K562 (cell line): ENCODE measurements around the gene CDC123. TPM values are rescaled to one million over a fixed set of nuclear protein-coding genes. Genes with fewer than 3 reads are reported as not detected.

Experiments
- ATAC-seq: fragments of 200-7000 bp; cut with Tn5 transposase; 3 replicates; pipeline ENCODE4 v1.9.1; 2020; ENCODE audit warnings: moderate library complexity
- BruUV-seq: library from RNA; stranded (reverse); fragments of 400-500 nt; replicated peaks from 2 replicates; lab custom pipeline; 2021; lab: Mats Ljungman, UMichigan
- CTCF ChIA-PET: fragments of 300-600 bp; formaldehyde crosslinking; extraction: SDS; loops from one replicate; lab custom pipeline; 2021; ENCODE audit warnings: low intra/inter-chr PET ratio; lab: Yijun Ruan, JAX
- POLR2A ChIA-PET: fragments of 300-600, 350-650 bp; sonication (Branson Sonifier 250); formaldehyde crosslinking; extraction: SDS; loops from one replicate; lab custom pipeline; 2021; ENCODE audit warnings: antibody characterized with exemption, inconsistent platforms; lab: Yijun Ruan, JAX
- DNase-seq, 4 experiments: peaks; one replicate each; pipeline versions ENCODE4 v3.0.0 to v3.0.0-alpha.2; 2011 to 2018; ENCODE audit warnings: low spot score in 3 of 4, mixed read lengths in 3 of 4; ENCODE audit errors: extremely low read depth in 1 of 4
- FAIRE-seq: peaks from 2 replicates; lab custom pipeline; 2011; peaks lifted over from hg19 to GRCh38; lab: Jason Lieb, UNC
- H2AFZ ChIP-seq: 2 replicates; pipeline ENCODE4 v1.6.0; 2011; ENCODE audit warnings: low read depth, low read length, control low read depth, inconsistent platforms
- H3K27ac ChIP-seq: fragments of 200-600 bp; 3 replicates; pipeline ENCODE4 v1.8.0; 2011; ENCODE audit warnings: low read depth, mild to moderate bottlenecking, control low read depth, inconsistent platforms, low read length, moderate library complexity, mixed read lengths; ENCODE audit errors: extremely low read depth
- H3K27me3 ChIP-seq, 2 experiments: fragments of 300-600 bp in 1 of 2; 2 replicates in 1 of 2; 3 replicates in 1 of 2; pipeline versions ENCODE4 v1.6.0 to v1.8.0; 2011; ENCODE audit warnings: inconsistent platforms in 2 of 2, low read length in 2 of 2, mild to moderate bottlenecking in 1 of 2, mixed read lengths in 1 of 2, moderate library complexity in 1 of 2; ENCODE audit not compliant: control insufficient read depth in 2 of 2, insufficient read depth in 2 of 2
- H3K36me3 ChIP-seq: fragments of 300-600 bp; 3 replicates; pipeline ENCODE4 v1.8.0; 2011; ENCODE audit warnings: mild to moderate bottlenecking, low read length, inconsistent platforms; ENCODE audit not compliant: control insufficient read depth, insufficient read depth
- H3K4me1 ChIP-seq, 2 experiments: fragments of 200-600 bp in 1 of 2; replicated peaks in 1 of 2; 2 replicates in 1 of 2; 3 replicates in 1 of 2; pipeline versions ENCODE4 v1.5.1 to v1.8.0; 2011; ENCODE audit warnings: inconsistent platforms in 2 of 2, low read length in 2 of 2, mild to moderate bottlenecking in 1 of 2, mixed read lengths in 1 of 2, moderate library complexity in 1 of 2; ENCODE audit not compliant: control insufficient read depth in 2 of 2, insufficient read depth in 2 of 2
- H3K4me2 ChIP-seq: 2 replicates; pipeline ENCODE4 v1.6.1; 2011; ENCODE audit warnings: low read length, control low read depth, inconsistent platforms, mixed read lengths; ENCODE audit not compliant: insufficient read depth
- H3K4me3 ChIP-seq: fragments of 200-600 bp; sonication (generic), shearing (Covaris generic); 2 replicates; pipeline ENCODE4 v1.5.1; 2016; ENCODE audit warnings: control low read depth, inconsistent platforms
- H3K79me2 ChIP-seq: fragments of 200-600 bp; 3 replicates; pipeline ENCODE4 v1.8.0; 2011; ENCODE audit warnings: low read length, inconsistent platforms; ENCODE audit not compliant: control insufficient read depth, insufficient read depth
- H3K9ac ChIP-seq, 2 experiments: 2 replicates each; pipeline versions ENCODE4 v1.6.0 to v1.6.1; 2011; ENCODE audit warnings: low read depth in 2 of 2, low read length in 2 of 2, control low read depth in 1 of 2, inconsistent platforms in 1 of 2, mild to moderate bottlenecking in 1 of 2, mixed read lengths in 1 of 2; ENCODE audit not compliant: insufficient read depth in 1 of 2
- H3K9me1 ChIP-seq: one replicate; pipeline ENCODE4 v1.6.0; 2011; ENCODE audit warnings: inconsistent platforms, mild to moderate bottlenecking, low read length, moderate library complexity; ENCODE audit not compliant: control insufficient read depth, insufficient read depth
- H3K9me3 ChIP-seq: replicated peaks from 2 replicates; pipeline ENCODE4 v1.5.1; 2011; ENCODE audit warnings: low read depth, low read length, inconsistent platforms; ENCODE audit not compliant: control insufficient read depth, insufficient read depth
- H4K20me1 ChIP-seq: replicated peaks from 2 replicates; pipeline ENCODE4 v1.6.1; 2011; ENCODE audit warnings: low read length, inconsistent platforms, mixed read lengths; ENCODE audit not compliant: control insufficient read depth, insufficient read depth
- CAMTA2 ChIP-seq: fragments of 250-450 bp; sonication (Bioruptor Pico); conservative IDR thresholded peaks from 2 replicates; pipeline ENCODE4 v1.5.1; 2022
- ESRRB ChIP-seq: fragments of 250-450 bp; sonication (Bioruptor Pico); IDR thresholded peaks from 2 replicates; pipeline ENCODE4 v1.5.0; 2020; ENCODE audit warnings: mild to moderate bottlenecking, moderate library complexity, borderline replicate concordance
- PTTG1 ChIP-seq: fragments of 450-650 bp; IDR thresholded peaks from 2 replicates; pipeline ENCODE4 v1.6.1; 2016; ENCODE audit warnings: low read depth, mild to moderate bottlenecking, missing genetic modification characterization, missing compliant biosample characterization
- SAP30 ChIP-seq: fragments of 200-600 bp; sonication (generic); IDR thresholded peaks from 2 replicates; pipeline ENCODE4 v1.6.1; 2012; ENCODE audit warnings: borderline replicate concordance, low read depth, mild to moderate bottlenecking, moderate library complexity, low read length, control low read depth, inconsistent platforms; ENCODE audit not compliant: insufficient read depth, poor library complexity, severe bottlenecking
- SRSF9 ChIP-seq: fragments of 200-400 bp; formaldehyde crosslinking; IDR thresholded peaks from 2 replicates; pipeline ENCODE4 v1.6.1; 2017; ENCODE audit warnings: low read depth, low read length, borderline replicate concordance
- STAG1 ChIP-seq: sonication (generic); formaldehyde crosslinking; IDR thresholded peaks from 2 replicates; pipeline ENCODE4 v1.5.0; 2020; ENCODE audit warnings: missing genetic modification reagents, borderline replicate concordance
- ZFP1 ChIP-seq: fragments of 450-650 bp; formaldehyde crosslinking; IDR thresholded peaks from 2 replicates; pipeline ENCODE4 v1.4.0; 2020; ENCODE audit warnings: mild to moderate bottlenecking, mixed read lengths
- ZNF3 ChIP-seq: fragments of 250-450 bp; sonication (Bioruptor Pico); IDR thresholded peaks from 2 replicates; pipeline ENCODE4 v1.5.0; 2021; ENCODE audit warnings: mild to moderate bottlenecking, moderate library complexity
- WGBS: fragments of 100-300 bp; shearing (Covaris generic); methylation state at CpG from one replicate; pipeline ENCODE4 v1.1.6; 2016; ENCODE audit warnings: low coverage, mixed read lengths; ENCODE audit not compliant: insufficient coverage; ENCODE audit errors: missing lambda C conversion rate; 5-methylcytosine and 5-hydroxymethylcytosine counted together
- in situ Hi-C: fragments of 300-500 bp; cut with MboI; formaldehyde crosslinking; loops from 4 replicates; pipeline ENCODE4 v1.15.0; 2018; ENCODE audit warnings: inconsistent platforms, mixed read lengths
- intact Hi-C: fragments of 100-400 bp; cut with micrococcal nuclease; formaldehyde crosslinking; loops from 2 replicates; pipeline ENCODE4 v1.14.2; 2022
- polyA plus RNA-seq, 8 experiments: library from polyadenylated mRNA; depleted of rRNA in 4 of 8; stranded (reverse) in 5 of 8; unstranded in 3 of 8; fragments of >200 nt; fragmentation: Nextera tagmentation in 2 of 8; fragmentation: Illumina TruSeq in 1 of 8; extraction: Ambion mirVana in 2 of 8; extraction: Trizol in 1 of 8; gene quantifications; 2 replicates each; pipeline versions ENCODE4 v1.2.1 to v1.2.3, GENCODE V29; 2011 to 2014; ENCODE audit warnings: inconsistent platforms in 1 of 8, missing spikeins in 1 of 8
- total RNA-seq, 7 experiments: library from RNA; depleted of rRNA in 6 of 7; stranded (reverse); fragments of >200 nt in 6 of 7; fragmentation: Illumina TruSeq in 2 of 7; extraction: Trizol in 2 of 7; gene quantifications; 2 replicates each; pipeline versions ENCODE4 v1.2.1 to v1.2.3, GENCODE V29; 2011 to 2021; ENCODE audit warnings: low replicate concordance in 1 of 7
- TF ChIP-seq, protein P1 (sequence below), 2 experiments: fragments of 450-650 bp; IDR thresholded peaks; 2 replicates each; pipeline ENCODE4 v1.6.1; 2016
- TF ChIP-seq, protein P2 (sequence below): fragments of 250-450 bp; sonication (Bioruptor Pico); IDR thresholded peaks from 2 replicates; pipeline ENCODE4 v1.4.0; 2020
- TF ChIP-seq, protein P3 (sequence below): fragments of 450-650 bp; formaldehyde crosslinking; IDR thresholded peaks from 2 replicates; pipeline ENCODE4 v1.4.0; 2022; ENCODE audit warnings: mild to moderate bottlenecking, moderate library complexity

CDC123 gene
- total and polyA plus RNA-seq, 9 of the 15 experiments (the other 6 are each of a cell fraction or from before 2014, with no cell fraction given), result 137 to 288 (median 175) TPM

DNA sequence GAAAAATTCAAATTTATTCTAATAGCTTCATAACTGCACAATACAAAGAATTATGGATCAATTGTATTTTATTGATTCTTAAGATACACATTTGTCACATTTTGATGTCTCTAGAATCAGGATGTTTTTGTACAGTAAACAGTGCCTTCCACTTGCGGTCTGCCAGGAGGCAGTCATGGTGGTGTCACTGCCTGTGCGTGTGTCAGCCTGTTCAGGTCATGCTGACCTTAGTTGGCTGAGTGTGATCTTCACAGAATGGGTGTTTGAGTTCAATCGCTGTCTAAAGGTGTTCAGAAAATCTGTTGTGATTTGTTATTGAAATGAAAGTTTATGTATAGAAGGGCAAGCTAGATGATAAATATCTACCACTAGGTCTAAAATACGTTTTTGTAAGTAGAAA lies 45.8 kb upstream of the CDC123 start:
- H3K27ac ChIP-seq, result no peak overlapping the region
- no peak for TF ChIP-seq ZNF3 (CRISPR knock-in tag)
- no peak for TF ChIP-seq SRSF9
- TF ChIP-seq CAMTA2 (CRISPR knock-in tag), result no peak
- TF ChIP-seq, protein P1, sequence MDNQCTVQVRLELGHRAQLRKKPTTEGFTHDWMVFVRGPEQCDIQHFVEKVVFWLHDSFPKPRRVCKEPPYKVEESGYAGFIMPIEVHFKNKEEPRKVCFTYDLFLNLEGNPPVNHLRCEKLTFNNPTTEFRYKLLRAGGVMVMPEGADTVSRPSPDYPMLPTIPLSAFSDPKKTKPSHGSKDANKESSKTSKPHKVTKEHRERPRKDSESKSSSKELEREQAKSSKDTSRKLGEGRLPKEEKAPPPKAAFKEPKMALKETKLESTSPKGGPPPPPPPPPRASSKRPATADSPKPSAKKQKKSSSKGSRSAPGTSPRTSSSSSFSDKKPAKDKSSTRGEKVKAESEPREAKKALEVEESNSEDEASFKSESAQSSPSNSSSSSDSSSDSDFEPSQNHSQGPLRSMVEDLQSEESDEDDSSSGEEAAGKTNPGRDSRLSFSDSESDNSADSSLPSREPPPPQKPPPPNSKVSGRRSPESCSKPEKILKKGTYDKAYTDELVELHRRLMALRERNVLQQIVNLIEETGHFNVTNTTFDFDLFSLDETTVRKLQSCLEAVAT (IDR thresholded peaks at IDR 0.05), result no peak
- TF ChIP-seq, protein P2, sequence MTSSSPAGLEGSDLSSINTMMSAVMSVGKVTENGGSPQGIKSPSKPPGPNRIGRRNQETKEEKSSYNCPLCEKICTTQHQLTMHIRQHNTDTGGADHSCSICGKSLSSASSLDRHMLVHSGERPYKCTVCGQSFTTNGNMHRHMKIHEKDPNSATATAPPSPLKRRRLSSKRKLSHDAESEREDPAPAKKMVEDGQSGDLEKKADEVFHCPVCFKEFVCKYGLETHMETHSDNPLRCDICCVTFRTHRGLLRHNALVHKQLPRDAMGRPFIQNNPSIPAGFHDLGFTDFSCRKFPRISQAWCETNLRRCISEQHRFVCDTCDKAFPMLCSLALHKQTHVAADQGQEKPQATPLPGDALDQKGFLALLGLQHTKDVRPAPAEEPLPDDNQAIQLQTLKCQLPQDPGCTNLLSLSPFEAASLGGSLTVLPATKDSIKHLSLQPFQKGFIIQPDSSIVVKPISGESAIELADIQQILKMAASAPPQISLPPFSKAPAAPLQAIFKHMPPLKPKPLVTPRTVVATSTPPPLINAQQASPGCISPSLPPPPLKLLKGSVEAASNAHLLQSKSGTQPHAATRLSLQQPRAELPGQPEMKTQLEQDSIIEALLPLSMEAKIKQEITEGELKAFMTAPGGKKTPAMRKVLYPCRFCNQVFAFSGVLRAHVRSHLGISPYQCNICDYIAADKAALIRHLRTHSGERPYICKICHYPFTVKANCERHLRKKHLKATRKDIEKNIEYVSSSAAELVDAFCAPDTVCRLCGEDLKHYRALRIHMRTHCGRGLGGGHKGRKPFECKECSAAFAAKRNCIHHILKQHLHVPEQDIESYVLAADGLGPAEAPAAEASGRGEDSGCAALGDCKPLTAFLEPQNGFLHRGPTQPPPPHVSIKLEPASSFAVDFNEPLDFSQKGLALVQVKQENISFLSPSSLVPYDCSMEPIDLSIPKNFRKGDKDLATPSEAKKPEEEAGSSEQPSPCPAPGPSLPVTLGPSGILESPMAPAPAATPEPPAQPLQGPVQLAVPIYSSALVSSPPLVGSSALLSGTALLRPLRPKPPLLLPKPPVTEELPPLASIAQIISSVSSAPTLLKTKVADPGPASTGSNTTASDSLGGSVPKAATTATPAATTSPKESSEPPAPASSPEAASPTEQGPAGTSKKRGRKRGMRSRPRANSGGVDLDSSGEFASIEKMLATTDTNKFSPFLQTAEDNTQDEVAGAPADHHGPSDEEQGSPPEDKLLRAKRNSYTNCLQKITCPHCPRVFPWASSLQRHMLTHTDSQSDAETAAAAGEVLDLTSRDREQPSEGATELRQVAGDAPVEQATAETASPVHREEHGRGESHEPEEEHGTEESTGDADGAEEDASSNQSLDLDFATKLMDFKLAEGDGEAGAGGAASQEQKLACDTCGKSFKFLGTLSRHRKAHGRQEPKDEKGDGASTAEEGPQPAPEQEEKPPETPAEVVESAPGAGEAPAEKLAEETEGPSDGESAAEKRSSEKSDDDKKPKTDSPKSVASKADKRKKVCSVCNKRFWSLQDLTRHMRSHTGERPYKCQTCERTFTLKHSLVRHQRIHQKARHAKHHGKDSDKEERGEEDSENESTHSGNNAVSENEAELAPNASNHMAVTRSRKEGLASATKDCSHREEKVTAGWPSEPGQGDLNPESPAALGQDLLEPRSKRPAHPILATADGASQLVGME, result no peak
- TF ChIP-seq, protein P3, sequence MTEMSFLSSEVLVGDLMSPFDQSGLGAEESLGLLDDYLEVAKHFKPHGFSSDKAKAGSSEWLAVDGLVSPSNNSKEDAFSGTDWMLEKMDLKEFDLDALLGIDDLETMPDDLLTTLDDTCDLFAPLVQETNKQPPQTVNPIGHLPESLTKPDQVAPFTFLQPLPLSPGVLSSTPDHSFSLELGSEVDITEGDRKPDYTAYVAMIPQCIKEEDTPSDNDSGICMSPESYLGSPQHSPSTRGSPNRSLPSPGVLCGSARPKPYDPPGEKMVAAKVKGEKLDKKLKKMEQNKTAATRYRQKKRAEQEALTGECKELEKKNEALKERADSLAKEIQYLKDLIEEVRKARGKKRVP (CRISPR knock-in tag), result no peak
- TF ChIP-seq ESRRB, result no peak
- TF ChIP-seq PTTG1 (tag), result no peak
- no peak for TF ChIP-seq SAP30
- TF ChIP-seq ZFP1 (CRISPR knock-in tag), result no peak
- no peak for TF ChIP-seq STAG1
- no peak for ATAC-seq
- H3K4me3 ChIP-seq, result no peak overlapping the region
- H3K9ac ChIP-seq, result no peak overlapping the region
- POLR2A ChIA-PET, result interaction anchor here (0.9 to 1.1 kb wide), 2 partner anchors 10 to 17 kb away, joined by 3 read pairs; no protein-coding TSS in a partner anchor
- in situ Hi-C loops, result no loop called here
- H3K27me3 ChIP-seq, result no peaks in the 10 kb centered on the region
- no peaks in the 10 kb centered on the region for H3K79me2 ChIP-seq
- no peaks in the 10 kb centered on the region for H3K4me1 ChIP-seq
- WGBS, result 48% methylated on average over 4 of the region's 4 CpGs
- CTCF ChIA-PET, result interaction anchor here (0.7 kb wide), 1 partner anchor 58 kb away, joined by 3 read pairs; no protein-coding TSS in a partner anchor
- no peaks in the 10 kb centered on the region for H3K9me1 ChIP-seq
- FAIRE-seq, result no peak
- no TSS peak for BruUV-seq
- H3K36me3 ChIP-seq, result peaks cover 12% of the 10 kb centered on the region; the same call in 1 of the 3 replicates
- intact Hi-C loops, result no loop called here
- no peaks in the 10 kb centered on the region; the same call in 1 of the 2 replicates for H3K9me3 ChIP-seq
- H2AFZ ChIP-seq, result no peak overlapping the region
- no peak overlapping the region for H3K4me2 ChIP-seq
- no peak for DNase-seq
- no peaks in the 10 kb centered on the region for H4K20me1 ChIP-seq
